Fibroblast of lung (primary cell): ENCODE data around the gene CCDC171.

Source experiments
- CTCF ChIP-seq, 2 donors: IDR thresholded peaks in 1 of 2; conservative IDR thresholded peaks in 1 of 2; 1 replicate in 1 of 2; 2 replicates in 1 of 2; pipeline ENCODE4 v1.5.1; 2011 to 2012; ENCODE audit warnings: low read length in 2 of 2, control low read depth in 1 of 2, inconsistent platforms in 1 of 2, low read depth in 1 of 2, mild to moderate bottlenecking in 1 of 2
- EZH2 ChIP-seq: IDR thresholded peaks from 2 replicates; pipeline ENCODE4 v1.5.1; 2012; ENCODE audit warnings: low read length, control low read depth, mild to moderate bottlenecking; ENCODE audit errors: missing control alignments

GRCh38 chr9:15711531-15711930, 158.7 kb downstream of the CCDC171 start:
- TF ChIP-seq CTCF (conservative IDR thresholded peaks at IDR 0.05 in 1 of 2, IDR thresholded peaks at IDR 0.05 in 1 of 2; ENCODE audit: low read depth in 1 of 2, low read length in 2 of 2) (no peak), EZH2 (no peak)
